Right lobe of liver (tissue), 6 donors: ENCODE results near the gene EWSR1. TPM values are rescaled to one million over a fixed set of nuclear protein-coding genes. Genes with fewer than 3 reads are reported as not detected.

Experiments
- ATAC-seq, 4 donors: fragments of 200-7000 bp; cut with Tn5 transposase; one replicate each; pipeline ENCODE4 v1.9.1; 2020; ENCODE audit warnings: mild to moderate bottlenecking in 4 of 4, moderate library complexity in 4 of 4
- DNase-seq, 3 donors: peaks; one replicate each; pipeline ENCODE4 v3.0.0-alpha.2; 2020
- H3K27ac ChIP-seq, 3 donors: fragments of 200-600 bp; one replicate each; pipeline ENCODE4 v1.8.0; 2022
- H3K27me3 ChIP-seq, 2 donors: fragments of 200-600 bp; one replicate each; pipeline ENCODE4 v1.8.0; 2022
- H3K36me3 ChIP-seq, 4 donors: fragments of 200-600 bp; sonication (generic) in 1 of 4; one replicate each; pipeline versions ENCODE4 v1.5.1 to v1.8.0; 2017 to 2022; ENCODE audit warnings: control low read depth in 1 of 4
- H3K4me1 ChIP-seq, 4 donors: fragments of 200-600 bp; sonication (generic) in 1 of 4; one replicate each; pipeline versions ENCODE4 v1.5.1 to v1.8.0; 2017 to 2022; ENCODE audit warnings: control low read depth in 1 of 4
- H3K4me3 ChIP-seq, 3 donors: fragments of 200-600 bp; one replicate each; pipeline ENCODE4 v1.8.0; 2022
- H3K9me3 ChIP-seq, 4 donors: fragments of 200-600 bp; sonication (generic) in 1 of 4; one replicate each; pipeline versions ENCODE4 v1.5.1 to v1.8.0; 2017 to 2022; ENCODE audit warnings: control low read depth in 1 of 4
- POLR2A ChIP-seq: fragments of 450-650 bp; IDR thresholded peaks from one replicate; pipeline ENCODE4 v1.6.1; 2017; ENCODE audit warnings: antibody characterized with exemption, mild to moderate bottlenecking
- WGBS: methylation state at CpG from one replicate; pipeline ENCODE4 v1.1.6; 2018; ENCODE audit warnings: low coverage, low lambda C conversion rate; ENCODE audit not compliant: insufficient coverage; ENCODE audit errors: missing lambda C conversion rate; 5-methylcytosine and 5-hydroxymethylcytosine counted together
- intact Hi-C, 2 donors: fragments of 100-400 bp; cut with DNase I; formaldehyde crosslinking; loops; one replicate each; pipeline versions ENCODE4 v1.11.2 to v1.14.1; 2022
- total RNA-seq, 6 experiments: library from RNA; depleted of rRNA in 2 of 6; stranded (reverse); fragments of >200 nt in 2 of 6; fragmentation: NEBNext Ultra II Directional in 3 of 6; extraction: Animal tissue kit (Norgen Biotek cat#: 25700) in 3 of 6; gene quantifications; one replicate each; pipeline versions ENCODE4 v1.1.0 to v1.2.4, GENCODE V29; 2016 to 2023
- TF ChIP-seq, protein P1 (sequence below), 4 donors: fragments of 200-600 bp in 3 of 4; fragments of 450-650 bp in 1 of 4; IDR thresholded peaks; one replicate each; pipeline versions ENCODE4 v1.5.1 to v1.8.0; 2016 to 2022; ENCODE audit warnings: antibody characterized with exemption in 4 of 4, mild to moderate bottlenecking in 2 of 4
- donor health status: DM: no; HTN: yes; CAD: no.
- donor health status: DM: no; HTN: no; CAD: no.
- donor health status: DM: no; HTN: no; CAD: no.
- donor health status: DM: no; HTN: yes; CAD: no.
- donor health status: DM: no; HTN: yes; CAD: no.

EWSR1 gene
- total RNA-seq, 6 experiments from 2014 or later, result 75.0 to 112 (median 98.2) TPM

DNA sequence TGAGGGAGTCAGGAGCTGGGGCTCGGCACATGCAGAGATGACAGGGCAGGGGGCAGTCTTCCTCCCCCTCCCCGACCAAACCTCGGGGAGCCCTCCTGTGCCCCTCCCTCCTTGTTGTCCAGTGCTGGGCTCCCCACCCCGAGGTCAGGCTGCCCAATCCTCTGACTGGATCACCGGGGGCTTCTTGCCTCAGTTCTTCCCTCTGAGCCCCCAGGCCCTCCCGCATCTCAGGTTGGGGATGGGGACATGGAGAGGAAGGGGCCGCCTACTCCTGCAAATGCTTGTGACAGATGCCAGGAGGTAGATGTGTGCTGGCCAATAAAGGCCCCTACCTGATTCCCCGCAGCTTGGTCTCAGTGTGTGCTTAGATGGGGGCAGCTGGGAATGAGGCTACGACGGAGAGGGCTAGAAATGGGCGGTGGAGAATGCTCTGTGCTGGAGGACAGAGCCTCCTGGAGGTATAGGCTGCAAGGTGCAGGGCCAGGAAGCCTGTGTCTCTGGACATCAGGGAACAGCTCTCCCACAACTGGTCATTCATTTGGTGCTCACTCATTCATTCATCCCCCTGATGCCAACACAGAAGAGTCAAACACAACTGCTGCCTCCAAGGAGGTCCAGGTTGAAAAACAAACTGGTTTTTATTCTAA lies 8.7 kb upstream of the EWSR1 start:
- DNase-seq (no peak), ATAC-seq (peak in 1 of 4 donors; percentile 27)
- TF ChIP-seq POLR2A, result no peak
- TF ChIP-seq, protein P1, sequence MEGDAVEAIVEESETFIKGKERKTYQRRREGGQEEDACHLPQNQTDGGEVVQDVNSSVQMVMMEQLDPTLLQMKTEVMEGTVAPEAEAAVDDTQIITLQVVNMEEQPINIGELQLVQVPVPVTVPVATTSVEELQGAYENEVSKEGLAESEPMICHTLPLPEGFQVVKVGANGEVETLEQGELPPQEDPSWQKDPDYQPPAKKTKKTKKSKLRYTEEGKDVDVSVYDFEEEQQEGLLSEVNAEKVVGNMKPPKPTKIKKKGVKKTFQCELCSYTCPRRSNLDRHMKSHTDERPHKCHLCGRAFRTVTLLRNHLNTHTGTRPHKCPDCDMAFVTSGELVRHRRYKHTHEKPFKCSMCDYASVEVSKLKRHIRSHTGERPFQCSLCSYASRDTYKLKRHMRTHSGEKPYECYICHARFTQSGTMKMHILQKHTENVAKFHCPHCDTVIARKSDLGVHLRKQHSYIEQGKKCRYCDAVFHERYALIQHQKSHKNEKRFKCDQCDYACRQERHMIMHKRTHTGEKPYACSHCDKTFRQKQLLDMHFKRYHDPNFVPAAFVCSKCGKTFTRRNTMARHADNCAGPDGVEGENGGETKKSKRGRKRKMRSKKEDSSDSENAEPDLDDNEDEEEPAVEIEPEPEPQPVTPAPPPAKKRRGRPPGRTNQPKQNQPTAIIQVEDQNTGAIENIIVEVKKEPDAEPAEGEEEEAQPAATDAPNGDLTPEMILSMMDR (IDR thresholded peaks at IDR 0.05), result no peak
- Histone ChIP-seq H3K9me3 (no peaks in the 10 kb centered on the region), H3K4me1 (no peaks in the 10 kb centered on the region), H3K27me3 (no peaks in the 10 kb centered on the region), H3K4me3 (no peak overlapping the region), H3K36me3 (peaks cover 0 to 3% (median under 1%) of the 10 kb centered on the region in 4 donors), H3K27ac (no peak overlapping the region)
- WGBS, result 25% methylated on average over 2 of the region's 11 CpGs
- intact Hi-C loops, result no loop called here

DNA sequence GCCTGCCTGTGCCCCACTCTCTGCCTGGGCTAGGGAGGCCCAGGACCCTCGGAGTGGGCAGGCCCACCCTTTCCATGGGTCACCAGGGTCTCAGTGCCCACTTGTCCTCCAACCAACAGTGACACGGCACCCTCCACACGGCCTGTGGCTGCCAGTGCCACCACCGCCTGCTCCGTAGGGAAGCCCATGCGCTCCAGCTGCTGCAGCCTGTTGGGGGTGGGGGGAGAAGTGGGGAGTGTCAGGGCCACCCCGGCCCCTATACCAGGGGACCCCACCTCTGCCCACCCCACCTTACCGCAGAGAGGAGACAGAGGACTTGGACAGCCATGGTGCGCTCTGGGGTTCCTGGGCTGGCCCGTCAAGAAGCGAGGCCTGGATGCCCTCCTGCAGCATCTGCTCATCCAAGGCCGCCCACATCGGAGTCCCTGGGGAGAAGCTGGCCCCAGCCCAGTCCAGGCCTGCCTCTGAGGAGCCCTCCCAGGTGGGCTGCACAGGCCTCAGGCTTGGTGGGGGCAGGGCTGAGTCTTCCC lies 8.0 kb upstream of the EWSR1 start:
- no CpG with 5 or more reads among the region's 13 CpGs for WGBS

DNA sequence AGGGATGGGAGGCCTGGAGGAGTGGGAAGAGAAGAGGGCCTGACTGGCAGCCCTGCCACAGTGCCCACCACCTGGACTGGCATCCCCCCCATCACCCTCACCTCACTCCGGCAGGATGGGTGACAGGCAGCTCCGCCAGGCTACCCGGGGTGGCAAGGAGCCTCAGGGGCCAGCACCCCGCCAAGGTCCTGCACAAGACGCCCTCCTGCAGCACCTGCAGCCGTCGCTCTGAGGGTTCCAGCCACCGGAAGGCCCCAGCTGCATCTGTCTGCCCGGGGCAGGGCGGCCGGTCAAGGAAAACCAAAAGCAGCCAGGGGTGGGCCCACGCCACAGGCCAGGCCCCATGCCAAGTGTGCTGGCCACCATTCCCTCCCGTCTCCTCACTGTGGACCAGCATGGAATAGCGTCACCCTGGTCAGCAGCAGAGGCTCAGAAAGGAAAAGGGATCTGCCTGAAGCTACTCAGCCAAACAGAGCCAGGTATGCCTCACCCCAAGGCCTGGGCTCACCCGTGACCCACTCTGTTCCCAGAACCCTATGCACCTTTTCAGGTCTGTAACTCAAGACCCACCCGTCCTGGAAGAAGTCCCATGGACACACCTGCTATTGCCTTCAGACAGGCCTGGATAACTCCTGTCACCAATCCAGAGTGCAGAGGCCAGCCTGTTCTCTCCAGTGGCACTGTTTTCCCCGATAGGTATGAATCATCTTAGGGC lies 7.3 kb upstream of the EWSR1 start:
- H3K27me3 ChIP-seq, result no peaks in the 10 kb centered on the region
- 60% methylated on average over 1 of the region's 17 CpGs for WGBS
- ATAC-seq (peak in 2 of 4 donors; percentile 4 to 5), DNase-seq (peak in 1 of 3 donors; percentile 55)
- H3K27ac ChIP-seq, result no peak overlapping the region
- intact Hi-C loops, result no loop called here
- TF ChIP-seq POLR2A, result no peak
- TF ChIP-seq, protein P1 (IDR thresholded peaks at IDR 0.05), result no peak
- H3K9me3 ChIP-seq, result no peaks in the 10 kb centered on the region
- H3K4me1 ChIP-seq, result no peaks in the 10 kb centered on the region
- peaks cover 0 to 10% (median 7%) of the 10 kb centered on the region in 4 donors for H3K36me3 ChIP-seq
- H3K4me3 ChIP-seq, result no peak overlapping the region

More for the DNA sequence above, 8.0 kb upstream of the EWSR1 start:
- DNase-seq (peak in 1 of 3 donors; percentile 51), ATAC-seq (peak in 2 of 4 donors; percentile 3 to 10)
- H3K4me1 ChIP-seq, result no peaks in the 10 kb centered on the region
- intact Hi-C loops, result no loop called here
- no peaks in the 10 kb centered on the region for H3K27me3 ChIP-seq
- peaks cover 0 to 5% (median 3%) of the 10 kb centered on the region in 4 donors for H3K36me3 ChIP-seq
- TF ChIP-seq, protein P1 (IDR thresholded peaks at IDR 0.05), result no peak
- TF ChIP-seq POLR2A, result no peak
- H3K27ac ChIP-seq, result no peak overlapping the region
- no peaks in the 10 kb centered on the region for H3K9me3 ChIP-seq
- no peak overlapping the region for H3K4me3 ChIP-seq

DNA sequence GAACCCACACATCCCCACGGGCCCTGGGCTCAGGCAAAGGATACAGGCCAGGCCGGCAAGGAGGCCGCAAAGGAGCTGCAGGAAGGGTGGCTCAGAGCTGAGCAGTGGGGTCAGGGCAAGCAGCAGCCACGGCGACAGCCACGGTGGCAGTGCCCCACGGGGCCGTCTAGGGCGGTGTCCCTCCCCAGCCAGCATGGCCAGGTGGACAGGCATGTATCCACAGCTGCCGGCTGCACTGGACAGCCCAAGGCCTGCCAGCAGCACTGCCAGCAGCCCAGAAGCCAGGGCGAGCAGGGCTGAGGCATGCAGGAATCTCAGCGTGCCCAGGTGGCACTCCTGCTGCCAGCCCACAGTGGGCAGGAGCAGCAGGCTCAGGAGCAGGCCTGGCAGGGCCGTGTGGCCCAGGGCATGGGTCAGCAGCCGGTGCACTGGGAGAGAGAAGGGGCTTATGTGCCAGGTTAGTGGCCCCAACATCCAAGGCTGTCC lies 4.2 kb upstream of the EWSR1 start:
- ATAC-seq (no peak), DNase-seq (no peak)
- no peaks in the 10 kb centered on the region for H3K9me3 ChIP-seq
- H3K36me3 ChIP-seq, result peaks cover 0 to 10% (median 7%) of the 10 kb centered on the region in 4 donors
- no peak overlapping the region for H3K4me3 ChIP-seq
- 80% methylated on average over 2 of the region's 14 CpGs for WGBS
- TF ChIP-seq POLR2A, result no peak
- TF ChIP-seq, protein P1 (IDR thresholded peaks at IDR 0.05), result no peak
- H3K4me1 ChIP-seq, result peaks cover 0 to 11% (median 4%) of the 10 kb centered on the region in 4 donors
- no peaks in the 10 kb centered on the region for H3K27me3 ChIP-seq
- intact Hi-C loops, result no loop called here
- H3K27ac ChIP-seq, result no peak overlapping the region
